ENCODE data around the gene IL5.

The IL5 gene

DNA sequence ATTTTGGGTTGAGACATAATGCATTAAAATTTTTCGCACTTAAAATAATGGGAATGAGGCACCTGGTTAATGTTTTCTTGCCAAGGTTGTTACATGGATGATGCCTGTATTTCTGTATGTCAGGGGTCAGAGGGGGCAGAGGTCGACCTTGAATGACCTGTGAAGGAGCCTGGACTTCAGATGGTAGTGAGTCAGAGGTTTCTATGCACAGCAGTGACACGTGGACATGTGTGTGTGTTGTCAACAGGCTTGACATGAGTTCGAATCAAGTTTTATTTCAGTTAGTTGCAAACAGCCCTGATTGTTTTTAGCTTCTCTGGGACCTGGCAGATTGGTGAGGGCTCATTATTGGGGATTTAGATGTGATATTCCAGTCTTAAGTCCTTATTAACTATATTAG lies 3.6 kb downstream of the IL5 start:
- H3K4me3 ChIP-seq (ENCODE audit: low read depth, low read length) = no peak overlapping the region
- in situ Hi-C loops (cut with HindIII; ENCODE audit: low sequenced_read_pairs) = no loop called here
- TF ChIP-seq, protein P1, sequence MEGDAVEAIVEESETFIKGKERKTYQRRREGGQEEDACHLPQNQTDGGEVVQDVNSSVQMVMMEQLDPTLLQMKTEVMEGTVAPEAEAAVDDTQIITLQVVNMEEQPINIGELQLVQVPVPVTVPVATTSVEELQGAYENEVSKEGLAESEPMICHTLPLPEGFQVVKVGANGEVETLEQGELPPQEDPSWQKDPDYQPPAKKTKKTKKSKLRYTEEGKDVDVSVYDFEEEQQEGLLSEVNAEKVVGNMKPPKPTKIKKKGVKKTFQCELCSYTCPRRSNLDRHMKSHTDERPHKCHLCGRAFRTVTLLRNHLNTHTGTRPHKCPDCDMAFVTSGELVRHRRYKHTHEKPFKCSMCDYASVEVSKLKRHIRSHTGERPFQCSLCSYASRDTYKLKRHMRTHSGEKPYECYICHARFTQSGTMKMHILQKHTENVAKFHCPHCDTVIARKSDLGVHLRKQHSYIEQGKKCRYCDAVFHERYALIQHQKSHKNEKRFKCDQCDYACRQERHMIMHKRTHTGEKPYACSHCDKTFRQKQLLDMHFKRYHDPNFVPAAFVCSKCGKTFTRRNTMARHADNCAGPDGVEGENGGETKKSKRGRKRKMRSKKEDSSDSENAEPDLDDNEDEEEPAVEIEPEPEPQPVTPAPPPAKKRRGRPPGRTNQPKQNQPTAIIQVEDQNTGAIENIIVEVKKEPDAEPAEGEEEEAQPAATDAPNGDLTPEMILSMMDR (IDR thresholded peaks at IDR 0.05; ENCODE audit: low read depth, low read length) = no peak
- no peak for DNase-seq (ENCODE audit: low read depth, low spot score)

DNA sequence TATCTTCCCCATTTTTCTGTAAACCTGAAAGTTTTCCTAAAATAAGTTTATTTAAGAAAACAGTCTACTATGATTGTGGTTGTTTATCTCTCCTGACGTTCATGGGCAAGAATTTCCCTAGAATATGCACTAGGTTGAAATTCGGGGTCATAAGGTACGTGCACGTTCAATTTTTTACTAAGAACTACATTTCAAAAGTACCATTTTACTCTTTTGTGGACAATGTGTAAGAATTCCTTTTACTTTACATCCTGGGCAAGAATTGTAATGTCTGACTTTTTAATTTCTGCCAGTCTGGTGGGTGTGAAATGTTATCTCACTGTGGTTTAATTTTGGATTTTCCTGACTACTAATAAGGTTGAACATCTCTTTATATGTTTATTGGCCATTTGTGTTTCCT lies 12.4 kb downstream of the IL5 start:
- in situ Hi-C loops (cut with HindIII; ENCODE audit: low sequenced_read_pairs) = no loop called here
- H3K4me3 ChIP-seq (ENCODE audit: low read depth, low read length) = no peak overlapping the region
- no peak for DNase-seq (ENCODE audit: low read depth, low spot score)
- TF ChIP-seq, protein P1 (IDR thresholded peaks at IDR 0.05; ENCODE audit: low read depth, low read length) = no peak

DNA sequence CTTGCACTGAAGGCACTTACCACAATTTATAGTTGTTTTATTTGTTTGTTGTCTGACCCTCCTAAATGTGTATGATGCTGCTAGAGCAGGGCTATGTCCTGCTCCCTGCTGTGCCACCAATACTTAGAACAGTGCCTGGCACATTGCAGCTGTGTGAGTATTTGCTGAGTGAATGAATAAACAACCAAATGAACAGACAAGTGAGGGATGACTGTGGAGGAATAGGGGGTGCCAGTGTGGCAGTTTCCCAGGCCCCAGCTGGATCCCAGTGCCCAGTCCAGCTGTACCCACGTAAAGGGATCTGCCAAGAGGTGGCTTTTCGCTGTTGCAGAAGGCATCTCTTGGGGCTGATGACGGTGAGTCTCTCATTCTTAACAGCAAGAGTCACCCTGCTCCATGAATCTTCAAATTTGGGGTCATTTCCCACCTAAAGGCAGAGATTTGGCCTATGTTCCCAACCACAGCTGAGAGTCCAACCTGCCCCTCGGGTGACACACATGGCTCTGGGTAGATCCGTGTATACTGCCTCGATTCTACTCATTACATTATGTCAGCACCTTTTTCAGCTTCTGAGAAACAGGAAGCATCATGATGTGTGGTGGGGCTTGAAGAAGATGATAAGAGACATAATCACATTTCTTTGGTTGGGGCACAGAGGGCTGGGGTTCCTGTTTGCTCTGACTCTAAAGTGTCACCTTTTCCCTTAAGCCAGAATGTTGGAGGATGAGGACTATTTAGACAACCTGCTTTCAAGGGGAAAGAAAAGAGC lies 14.3 kb downstream of the IL5 start:
- in situ Hi-C loops (cut with HindIII; ENCODE audit: low sequenced_read_pairs) = no loop called here
- TF ChIP-seq, protein P1 (IDR thresholded peaks at IDR 0.05; ENCODE audit: low read depth, low read length) = no peak
- H3K4me3 ChIP-seq (ENCODE audit: low read depth, low read length) = no peak overlapping the region
- no peak for DNase-seq (ENCODE audit: low read depth, low spot score)

DNA sequence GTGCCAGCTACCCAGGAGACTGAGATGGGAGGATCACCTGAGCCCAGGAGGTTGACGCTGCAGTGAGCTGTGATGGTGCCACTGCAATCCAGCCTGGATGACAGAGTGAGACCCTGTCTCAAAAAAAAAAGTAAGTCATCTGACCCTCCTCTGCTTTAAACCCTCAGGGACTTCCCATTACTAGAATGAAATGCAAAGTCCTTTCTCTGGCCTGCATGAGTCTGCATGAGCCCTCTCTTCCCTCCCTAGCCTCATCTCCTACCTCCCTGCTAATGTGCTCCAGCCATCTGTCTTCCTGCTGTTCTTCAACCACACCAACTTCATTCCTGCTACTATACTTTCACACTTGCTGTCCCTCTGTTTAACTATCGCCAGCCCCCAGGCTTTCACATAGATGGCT lies 15.3 kb downstream of the IL5 start:
- in situ Hi-C loops (cut with HindIII; ENCODE audit: low sequenced_read_pairs) = no loop called here
- DNase-seq (ENCODE audit: low read depth, low spot score) = no peak
- TF ChIP-seq, protein P1 (IDR thresholded peaks at IDR 0.05; ENCODE audit: low read depth, low read length) = no peak
- no peak overlapping the region for H3K4me3 ChIP-seq (ENCODE audit: low read depth, low read length)

DNA sequence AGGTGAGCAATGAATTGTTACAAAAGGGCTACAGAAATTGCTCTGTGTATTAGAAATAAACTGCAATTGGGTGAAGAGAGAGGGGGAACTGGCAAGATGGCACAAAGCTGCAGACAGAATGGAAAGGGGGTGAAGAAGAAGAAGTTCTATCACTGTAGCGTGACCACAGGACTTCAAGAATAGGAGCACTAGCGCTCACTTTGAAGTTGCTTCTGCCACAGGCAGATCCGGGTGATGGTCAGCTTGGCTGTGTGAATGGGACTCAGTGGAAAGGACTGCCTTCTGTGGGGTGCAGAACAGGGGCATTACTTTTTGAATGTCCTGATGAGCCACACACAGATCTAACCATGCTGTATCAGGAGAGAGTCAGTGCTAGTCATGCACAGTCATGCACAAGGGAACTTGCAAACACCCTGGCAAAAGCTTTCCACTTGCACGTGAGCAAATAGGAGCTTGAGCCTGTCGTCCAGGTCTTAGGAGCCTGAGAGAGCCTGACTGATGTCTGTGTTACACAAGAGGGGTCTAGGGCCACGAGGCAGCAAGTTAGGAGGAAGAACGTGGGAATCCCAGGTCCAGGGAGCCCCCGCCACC lies 16.3 kb downstream of the IL5 start:
- no peak overlapping the region for H3K4me3 ChIP-seq (ENCODE audit: low read depth, low read length)
- DNase-seq (ENCODE audit: low read depth, low spot score) = peak; percentile 6
- TF ChIP-seq, protein P1 (IDR thresholded peaks at IDR 0.05; ENCODE audit: low read depth, low read length) = no peak
- in situ Hi-C loops (cut with HindIII; ENCODE audit: low sequenced_read_pairs) = no loop called here

DNA sequence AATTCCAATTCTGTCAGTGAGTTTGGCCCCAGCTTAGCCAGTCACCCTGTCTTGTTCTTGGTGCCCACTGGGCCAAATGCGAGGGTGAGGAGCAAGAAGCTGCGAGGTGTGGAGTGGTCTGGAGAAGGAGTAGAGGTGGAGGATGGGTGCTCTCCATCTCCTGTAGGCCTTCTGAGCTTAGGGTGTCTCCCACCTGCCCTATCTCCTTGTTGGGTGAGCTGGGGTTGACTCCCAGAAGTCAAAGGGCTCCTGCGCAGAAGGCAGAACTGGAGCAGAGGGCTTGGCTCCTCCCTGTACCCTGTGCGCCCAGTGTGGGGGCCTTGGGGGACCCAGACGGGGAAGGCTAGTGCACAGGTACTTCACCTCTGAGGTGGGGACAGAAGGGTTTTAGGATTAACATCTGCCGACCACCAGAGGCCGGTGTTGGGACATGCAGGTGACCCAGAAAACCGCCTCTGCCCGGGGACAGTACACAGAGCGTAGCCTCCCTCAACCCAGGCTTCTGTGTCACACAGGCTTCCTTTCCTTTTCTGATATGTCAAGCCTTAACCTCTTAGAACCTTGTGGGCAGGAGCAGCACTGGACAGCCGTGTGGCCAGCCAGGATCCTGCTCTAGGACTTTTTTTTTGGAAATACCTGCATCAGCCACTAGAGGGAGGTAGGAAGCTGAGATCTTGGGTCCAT lies 16.9 kb downstream of the IL5 start:
- TF ChIP-seq, protein P1 (IDR thresholded peaks at IDR 0.05; ENCODE audit: low read depth, low read length) = peak; percentile 75
- DNase-seq (ENCODE audit: low read depth, low spot score) = peak; percentile 56
- in situ Hi-C loops (cut with HindIII; ENCODE audit: low sequenced_read_pairs) = no loop called here
- H3K4me3 ChIP-seq (ENCODE audit: low read depth, low read length) = no peak overlapping the region

All from astrocyte of the spinal cord (primary cell).